Stimulated activated CD4-positive, alpha-beta T cell treated with anti-CD3 and anti-CD28 coated beads, TNF-alpha, amount 100 ng/mL, for 1 hour (primary cell): Measurements from ENCODE around the gene BTBD9.

Experiments used
- DNase-seq, 3 donors: peaks; one replicate each; pipeline ENCODE4 v3.0.0-alpha.2; 2020; ENCODE audit warnings: low read depth in 3 of 3, low spot score in 1 of 3

BTBD9 gene

DNA sequence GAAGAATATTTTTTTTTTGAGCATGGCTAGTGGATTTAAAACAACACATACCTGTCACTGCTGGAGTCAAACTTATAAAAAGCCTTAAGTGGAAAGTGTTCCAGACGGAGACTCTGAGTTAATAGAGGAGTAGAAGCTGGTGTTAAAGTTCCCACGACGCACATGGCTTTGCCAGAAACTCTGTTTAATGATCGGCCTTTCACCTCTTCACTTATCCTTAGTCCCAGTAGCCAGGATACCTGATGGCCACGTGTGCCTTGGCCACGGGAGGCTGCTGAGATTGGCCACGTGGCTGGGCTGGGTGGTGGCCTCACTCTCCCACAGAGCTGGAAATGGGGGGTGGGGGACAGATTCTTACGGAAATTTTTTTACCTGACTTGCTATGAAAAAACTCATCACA is 487.1 kb downstream of the BTBD9 start:
- DNase-seq = no peak

GRCh38 chr6:38151580-38152500 is 487.9 kb downstream of the BTBD9 start:
- DNase-seq = no peak

GRCh38 chr6:38150681-38151296 is 488.9 kb downstream of the BTBD9 start:
- no peak for DNase-seq

DNA sequence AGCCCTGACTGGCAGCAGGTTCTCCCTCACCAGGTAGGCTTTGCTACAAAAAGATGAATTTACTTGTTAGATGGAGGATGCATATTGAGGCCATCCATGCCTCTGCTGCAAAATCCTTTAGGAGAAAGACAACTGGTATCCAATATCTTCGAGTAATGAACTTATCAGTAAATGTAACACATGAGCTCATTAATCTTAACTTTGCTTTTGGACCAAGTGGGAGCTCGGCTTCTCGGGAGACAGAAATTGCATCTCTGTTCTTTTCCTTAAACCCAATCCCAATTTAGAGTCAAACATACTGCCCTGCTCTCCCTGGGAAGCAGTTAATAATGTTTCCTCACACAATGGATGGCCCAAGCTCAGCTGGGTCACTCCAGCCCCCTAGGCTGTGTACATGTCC is 489.7 kb downstream of the BTBD9 start:
- no peak for DNase-seq

DNA sequence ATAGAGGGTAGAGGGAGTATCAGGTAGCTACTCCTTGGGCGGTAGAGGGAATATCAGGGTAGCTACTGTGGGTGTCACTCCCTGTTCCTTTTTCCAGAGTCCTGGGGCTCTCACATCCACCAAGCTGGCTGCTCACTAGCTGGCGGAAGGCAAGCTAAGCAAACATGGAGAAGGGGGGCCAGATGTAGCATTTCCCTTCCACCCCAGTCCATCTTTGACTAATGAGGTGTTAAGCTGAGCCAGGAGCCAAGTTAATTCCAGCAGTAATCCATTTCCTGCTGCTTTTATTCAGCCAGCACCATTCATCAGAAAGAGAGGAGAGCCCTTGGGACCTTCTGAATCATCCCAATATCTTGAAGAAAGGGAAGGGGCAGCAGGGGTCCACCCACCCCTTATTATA is 490.2 kb downstream of the BTBD9 start:
- DNase-seq = no peak

GRCh38 chr6:38148606-38149005 is 491.1 kb downstream of the BTBD9 start:
- no peak for DNase-seq

DNA sequence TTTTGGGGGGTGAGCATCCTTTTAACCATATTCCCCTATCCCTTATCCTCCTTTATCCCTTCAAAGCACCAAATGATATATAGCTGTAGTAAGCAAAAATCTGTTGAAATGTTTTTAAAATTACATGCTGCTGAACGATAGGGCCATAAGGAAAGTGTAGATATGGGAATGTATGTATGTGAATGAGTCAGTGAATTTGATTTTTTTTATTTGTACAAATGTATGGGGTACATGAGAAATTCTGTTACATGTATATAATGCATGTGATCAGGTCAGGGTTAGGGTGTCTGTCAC is 493.0 kb downstream of the BTBD9 start:
- no peak for DNase-seq

GRCh38 chr6:38146021-38146733 is 493.6 kb downstream of the BTBD9 start:
- DNase-seq = no peak

- no peak for DNase-seq
These were observed 495.3 kb downstream of the BTBD9 start for GRCh38 chr6:38144365-38144945.

DNA sequence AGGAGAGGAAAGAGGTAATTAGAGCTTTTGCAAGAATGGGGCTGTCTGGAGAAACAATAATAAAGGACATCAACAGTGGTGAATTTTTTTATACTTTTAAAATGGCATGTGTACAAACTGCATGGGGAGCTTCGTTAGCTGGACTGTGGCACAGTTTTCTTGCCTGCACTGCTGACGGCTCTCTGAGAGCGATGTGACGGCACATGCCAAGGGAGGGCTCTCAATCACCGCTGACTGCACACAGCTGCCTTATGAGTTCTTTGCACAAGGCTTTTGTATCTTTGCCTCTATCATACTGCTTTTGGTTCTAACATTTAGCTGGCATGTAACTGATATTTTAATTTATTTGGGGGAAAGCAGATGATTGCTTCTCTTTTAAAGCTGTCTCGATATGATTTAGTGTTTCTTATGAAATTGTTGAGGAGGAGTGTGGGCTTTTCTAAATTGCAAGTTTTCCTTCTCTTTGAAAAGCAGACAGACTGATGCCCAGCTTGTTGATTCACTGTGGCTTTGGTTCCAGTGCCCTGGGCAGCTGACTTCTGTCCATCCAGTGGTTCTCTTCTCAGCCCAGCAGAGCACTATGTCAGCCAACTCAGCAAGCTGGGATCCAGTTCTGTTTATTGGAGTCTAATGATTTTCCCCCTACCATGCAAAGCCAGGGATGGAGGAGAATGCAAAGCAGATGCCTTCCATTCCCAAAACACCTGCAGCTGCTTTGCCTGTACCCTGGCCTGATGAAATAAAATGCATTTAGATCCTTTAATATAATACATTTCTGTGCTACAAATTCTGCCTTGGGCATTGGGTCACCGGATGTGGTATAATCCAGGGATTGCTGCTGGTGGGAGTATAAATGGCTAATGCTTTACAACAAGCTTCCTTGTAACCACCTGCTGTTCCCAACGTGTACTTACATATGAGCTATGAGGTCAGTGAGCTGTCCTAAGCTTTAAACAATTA is 496.3 kb downstream of the BTBD9 start:
- DNase-seq = no peak

DNA sequence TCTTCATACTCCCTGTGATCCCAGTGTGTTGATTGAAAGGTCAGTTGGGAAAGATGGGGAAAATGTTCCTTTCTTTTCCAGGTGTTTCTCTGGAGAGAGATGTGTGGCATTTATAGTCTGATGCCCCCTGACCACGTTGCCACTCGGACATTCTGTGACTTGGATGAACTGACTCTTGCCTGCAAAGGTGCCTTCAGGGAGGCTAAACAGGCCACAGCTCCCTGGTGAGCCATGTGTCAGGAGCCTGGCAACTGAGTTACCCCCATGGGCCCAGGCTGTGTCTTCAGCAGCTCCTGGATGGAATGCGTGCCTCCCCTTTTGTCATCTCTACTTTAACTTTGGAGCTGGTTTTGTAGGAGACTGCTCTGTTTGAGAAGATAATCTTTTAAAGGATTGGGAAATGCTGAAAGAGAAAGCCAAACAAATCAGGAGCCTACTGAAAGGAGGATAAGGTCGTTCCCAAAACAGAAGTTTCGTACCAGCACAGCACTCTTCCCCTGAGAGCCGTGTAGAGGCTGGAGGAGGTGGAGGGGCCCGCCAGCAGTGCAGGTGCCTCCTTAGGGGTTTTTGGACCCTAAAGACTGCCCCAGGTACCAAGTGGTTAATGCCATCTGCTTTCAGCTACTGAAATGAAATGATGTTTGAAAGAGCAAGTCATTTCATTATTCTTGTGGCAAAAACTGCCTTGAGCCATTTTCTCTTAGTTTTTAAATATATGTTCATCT is 497.4 kb downstream of the BTBD9 start:
- DNase-seq = no peak

DNA sequence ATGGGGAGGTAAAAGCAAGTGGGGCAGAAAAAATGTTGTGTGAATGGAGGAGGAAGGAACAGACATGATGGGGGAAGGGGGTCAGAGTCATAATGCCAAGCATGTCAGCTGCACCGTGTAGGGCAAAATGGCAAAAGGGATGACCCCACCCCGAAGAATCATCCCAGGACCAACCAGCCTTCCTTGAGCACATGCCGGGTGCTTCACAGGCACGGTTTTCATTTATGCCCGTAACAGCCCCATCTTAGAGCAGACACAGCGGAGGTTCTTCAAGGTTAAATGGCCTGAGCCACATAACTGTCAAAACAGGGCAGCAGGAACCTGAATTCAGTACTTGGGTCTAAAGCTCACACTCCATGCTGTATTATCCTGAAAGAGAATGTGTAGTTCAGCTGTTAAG is 498.0 kb downstream of the BTBD9 start:
- DNase-seq = no peak

DNA sequence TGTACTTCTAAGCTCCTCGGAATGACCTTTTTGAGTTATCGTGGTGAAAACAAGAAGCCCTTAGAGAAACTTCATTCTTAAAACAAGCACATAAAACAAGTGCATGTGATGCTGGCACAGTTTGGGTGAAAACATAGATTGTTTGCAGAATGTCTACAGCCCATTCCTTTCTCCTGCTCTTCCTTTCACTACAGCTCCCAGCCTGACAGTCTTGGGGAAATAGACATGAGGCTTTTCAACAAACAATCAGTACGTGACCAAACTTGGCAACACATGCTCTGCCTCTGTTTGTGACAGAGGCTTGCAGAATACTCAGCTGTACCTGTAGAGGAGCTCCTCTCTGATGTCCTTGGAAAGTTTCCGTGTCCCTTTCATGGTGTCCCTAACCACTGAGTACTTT is 498.6 kb downstream of the BTBD9 start:
- no peak for DNase-seq

DNA sequence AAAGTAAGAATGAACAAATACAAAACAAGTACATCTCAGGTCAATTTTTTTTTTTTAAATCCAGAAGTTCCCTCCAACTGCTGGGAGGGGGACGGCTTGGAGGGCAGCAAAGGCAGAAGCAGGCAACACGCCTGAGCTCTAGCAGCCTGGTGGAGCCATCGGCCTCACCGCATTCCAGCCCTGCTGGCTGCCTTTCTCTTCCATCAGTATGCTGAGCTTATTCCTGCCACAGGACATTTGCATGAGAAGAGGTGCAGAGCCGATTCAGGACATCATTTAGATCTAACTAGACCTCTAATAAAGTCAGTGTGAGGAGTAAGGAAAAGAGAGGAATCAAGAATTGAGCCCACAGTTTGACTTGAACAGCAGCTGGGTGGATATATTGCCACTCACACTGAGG is 501.4 kb downstream of the BTBD9 start:
- DNase-seq = no peak

DNA sequence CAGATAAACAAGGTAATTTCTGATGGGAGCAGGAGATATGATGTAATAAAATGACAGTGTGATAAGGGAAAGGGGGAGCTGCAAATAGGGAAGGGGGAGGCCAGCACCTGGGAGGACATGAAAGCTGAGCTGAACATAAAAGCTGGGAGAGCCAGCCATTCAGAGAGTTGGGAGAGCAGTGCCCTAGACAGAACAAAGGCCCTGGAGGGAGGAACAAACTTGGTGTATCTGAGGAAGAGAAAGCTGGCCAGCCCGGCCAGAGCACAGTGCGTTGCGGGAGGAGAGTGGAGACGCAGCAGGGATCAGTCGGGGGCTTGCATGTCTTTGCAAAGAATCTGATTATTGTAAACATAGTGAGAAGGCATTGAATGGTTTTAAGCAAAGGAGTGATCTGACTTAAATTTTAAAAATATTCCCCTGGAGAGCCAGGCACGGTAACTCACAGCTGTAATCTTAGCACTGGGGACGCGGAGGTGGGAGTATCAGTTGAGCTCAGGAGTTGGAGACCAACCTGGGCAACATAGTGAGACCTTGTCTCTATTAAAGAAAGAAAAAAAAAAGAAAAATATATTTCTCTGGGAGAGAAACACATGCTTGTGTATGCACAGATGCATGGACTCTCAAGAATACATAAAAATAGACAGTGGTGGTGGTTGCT is 502.0 kb downstream of the BTBD9 start:
- no peak for DNase-seq

GRCh38 chr6:38136547-38136946 is 503.2 kb downstream of the BTBD9 start:
- no peak for DNase-seq

DNA sequence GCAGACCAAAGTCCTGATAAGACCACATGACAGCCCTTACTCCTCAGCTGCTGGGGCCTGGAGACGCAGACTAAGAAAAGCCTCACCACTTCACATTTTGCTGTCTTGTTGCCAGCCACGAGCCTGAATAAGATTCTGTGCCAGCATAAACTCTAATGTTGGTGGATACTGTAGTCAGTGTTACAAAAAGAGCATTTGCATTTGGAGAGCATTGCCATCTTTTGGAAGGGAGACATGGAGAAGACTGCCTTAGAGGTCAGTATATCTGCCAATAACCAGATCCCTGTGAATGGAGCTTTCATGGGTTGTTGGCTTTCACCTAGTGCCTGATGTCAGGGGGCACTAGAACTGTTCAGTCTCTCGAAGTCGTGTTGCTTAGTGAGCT is 505.0 kb downstream of the BTBD9 start:
- DNase-seq = no peak

DNA sequence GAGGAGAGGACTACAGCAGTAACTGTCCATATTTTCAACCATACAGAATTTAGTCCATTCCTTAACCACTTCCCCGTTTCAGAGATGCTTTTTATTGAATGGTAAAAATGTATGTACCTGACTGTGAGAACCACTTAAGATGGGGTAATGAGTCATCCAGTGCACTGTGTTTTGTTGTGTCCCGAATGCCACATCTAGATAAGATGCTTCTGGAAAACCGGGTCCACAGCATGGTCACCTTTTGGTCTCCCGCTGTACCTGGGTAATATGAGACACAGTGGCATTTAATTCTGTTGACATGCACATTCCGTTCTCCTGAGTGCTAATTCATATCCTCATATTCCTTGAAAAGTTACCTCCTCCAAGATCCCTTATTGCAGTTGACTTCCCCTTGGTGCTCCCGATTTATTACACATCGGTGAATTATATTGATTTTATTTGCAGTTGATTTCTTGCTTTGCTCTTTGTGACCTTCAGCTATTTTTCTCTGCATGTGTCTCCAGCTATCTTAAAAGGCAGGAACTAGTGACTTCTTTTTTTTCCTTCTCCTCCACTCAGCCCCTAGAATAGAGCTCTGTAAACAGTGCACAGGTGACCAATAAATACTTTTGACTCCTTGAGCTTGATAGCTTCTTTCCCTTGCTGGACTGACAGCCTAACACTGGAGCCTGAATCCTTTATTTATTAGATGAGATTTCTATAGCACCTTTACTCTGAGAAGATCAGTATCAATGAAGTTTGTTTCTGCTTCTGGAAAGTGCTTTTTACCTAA is 505.6 kb downstream of the BTBD9 start:
- DNase-seq = no peak

DNA sequence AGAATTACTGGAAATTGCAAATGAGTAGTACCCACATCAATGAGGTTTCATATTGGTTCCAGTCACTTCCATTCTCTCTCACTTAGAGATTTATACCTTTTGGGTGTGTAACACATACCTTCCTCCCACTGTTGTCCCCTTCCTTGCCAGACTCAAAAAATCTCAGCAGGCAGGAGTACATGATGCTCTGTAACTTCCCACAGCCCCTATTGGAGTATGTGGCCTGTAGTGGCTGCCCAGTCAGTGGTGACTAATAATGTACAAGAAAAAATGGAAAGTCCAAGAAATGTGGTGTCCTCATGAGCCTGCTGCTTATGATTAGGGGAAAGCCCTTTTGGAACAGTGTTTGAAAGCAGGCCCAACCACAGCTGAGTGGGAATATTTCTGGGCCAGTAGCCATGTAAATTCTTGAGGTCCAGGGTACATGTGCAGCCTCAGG is 508.2 kb downstream of the BTBD9 start:
- no peak for DNase-seq
